C4-2B (cell line): ENCODE results near the gene P3H2.
"Not testable (repeated sequence)": the region's sequence is repeated elsewhere in the genome, so short reads cannot be mapped to it uniquely, and the experiment has no call there.

Experiments used
- H3K27ac ChIP-seq: fragments of 450-650 bp; 2 replicates; pipeline ENCODE4 v1.5.1; 2017
- CTCF ChIP-seq: fragments of 450-650 bp; conservative IDR thresholded peaks from 2 replicates; pipeline ENCODE4 v1.5.1; 2017; ENCODE audit warnings: mild to moderate bottlenecking
- ZFX ChIP-seq: fragments of 450-650 bp; IDR thresholded peaks from 2 replicates; pipeline ENCODE4 v1.6.1; 2017

P3H2 gene

GRCh38 chr3:190120269-190121060, at the start of gene P3H2:
TSS of gene P3H2 (minus strand) at chr3:190120897. CDS start at chr3:190120731, 166 bp downstream.
- H3K27ac ChIP-seq: peak within 1 kb of the TSS; percentile 4; the same call in 1 of the 2 replicates
- TF ChIP-seq CTCF (peak; percentile 83), ZFX (no peak)

- no peak for TF ChIP-seq CTCF
- TF ChIP-seq ZFX: no peak
- H3K27ac ChIP-seq: no peak overlapping the region
Observed at GRCh38 chr3:190169877-190170276, 49.2 kb upstream of the P3H2 start.

GRCh38 chr3:190169243-190169642, 48.5 kb upstream of the P3H2 start:
- no peak for TF ChIP-seq CTCF
- TF ChIP-seq ZFX: no peak
- H3K27ac ChIP-seq: no peak overlapping the region

- TF ChIP-seq ZFX: no peak
- no peak for TF ChIP-seq CTCF
- no peak overlapping the region for H3K27ac ChIP-seq
Observed at GRCh38 chr3:190167936-190168680, 47.4 kb upstream of the P3H2 start.

- no peak for TF ChIP-seq ZFX
- TF ChIP-seq CTCF: no peak
- no peak overlapping the region for H3K27ac ChIP-seq
Observed at GRCh38 chr3:190166948-190167347, 46.3 kb upstream of the P3H2 start.

- H3K27ac ChIP-seq: no peak overlapping the region
- TF ChIP-seq CTCF (no peak), ZFX (no peak)
Observed at GRCh38 chr3:190165253-190165652, 44.6 kb upstream of the P3H2 start.

- H3K27ac ChIP-seq: not testable (repeated sequence)
Observed at GRCh38 chr3:190162013-190162412, 41.3 kb upstream of the P3H2 start.
